ENCODE results near the gene NDUFS2. TPM values are rescaled to one million over a fixed set of nuclear protein-coding genes. Genes with fewer than 3 reads are reported as not detected.

NDUFS2 gene
- total and polyA plus RNA-seq, 2 of the 8 experiments (the other 6 are each of a cell fraction or from before 2014, with no cell fraction given) = 95.1 to 113 TPM

DNA sequence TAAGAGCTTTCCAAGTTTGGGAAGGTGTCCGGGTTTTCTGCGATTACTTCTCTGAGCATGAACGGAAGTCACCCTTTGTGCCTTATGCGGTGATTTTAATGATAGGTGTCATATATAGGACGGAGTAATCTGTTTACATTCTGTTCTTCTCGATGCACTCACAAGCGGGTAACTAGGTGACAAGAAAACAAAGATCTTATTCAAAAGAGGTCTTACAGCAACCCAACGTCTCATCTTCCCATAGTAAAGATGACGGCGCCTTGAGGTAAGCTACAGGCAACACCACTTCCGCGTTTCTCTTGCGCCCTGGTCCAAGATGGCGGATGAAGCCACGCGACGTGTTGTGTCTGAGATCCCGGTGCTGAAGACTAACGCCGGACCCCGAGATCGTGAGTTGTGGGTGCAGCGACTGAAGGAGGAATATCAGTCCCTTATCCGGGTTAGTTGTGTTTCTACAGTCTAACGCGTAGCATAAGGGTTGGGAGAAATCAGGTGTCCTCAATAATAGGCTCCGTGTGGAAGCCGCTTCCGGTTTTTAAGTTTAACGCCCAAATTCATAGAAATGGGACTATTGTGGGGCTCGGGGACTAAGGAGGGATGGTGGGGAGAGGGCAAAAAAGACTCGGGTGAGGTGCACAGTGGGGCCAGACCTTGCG is 48.4 kb upstream of the NDUFS2 start, which contains the start of gene UFC1 (continued):
- TF ChIP-seq POU5F1 (IDR thresholded peaks at IDR 0.05; ENCODE audit: low read depth, low read length) = no peak
- no peak for TF ChIP-seq NRF1 (IDR thresholded peaks at IDR 0.05; ENCODE audit: low read depth, low read length)
- TF ChIP-seq MAFK (IDR thresholded peaks at IDR 0.05; ENCODE audit: low read depth, low read length) = no peak
- TF ChIP-seq PHF8 (conservative IDR thresholded peaks at IDR 0.05; ENCODE audit: low read depth, low read length) = peak; percentile 86
- no peak; the same call in 1 of the 2 replicates for TF ChIP-seq GTF2F1 (IDR thresholded peaks at IDR 0.05; ENCODE audit: borderline replicate concordance, low read depth, low read length)
- no peak for TF ChIP-seq JUND (IDR thresholded peaks at IDR 0.05; ENCODE audit: low read length)
- TF ChIP-seq, protein P1, sequence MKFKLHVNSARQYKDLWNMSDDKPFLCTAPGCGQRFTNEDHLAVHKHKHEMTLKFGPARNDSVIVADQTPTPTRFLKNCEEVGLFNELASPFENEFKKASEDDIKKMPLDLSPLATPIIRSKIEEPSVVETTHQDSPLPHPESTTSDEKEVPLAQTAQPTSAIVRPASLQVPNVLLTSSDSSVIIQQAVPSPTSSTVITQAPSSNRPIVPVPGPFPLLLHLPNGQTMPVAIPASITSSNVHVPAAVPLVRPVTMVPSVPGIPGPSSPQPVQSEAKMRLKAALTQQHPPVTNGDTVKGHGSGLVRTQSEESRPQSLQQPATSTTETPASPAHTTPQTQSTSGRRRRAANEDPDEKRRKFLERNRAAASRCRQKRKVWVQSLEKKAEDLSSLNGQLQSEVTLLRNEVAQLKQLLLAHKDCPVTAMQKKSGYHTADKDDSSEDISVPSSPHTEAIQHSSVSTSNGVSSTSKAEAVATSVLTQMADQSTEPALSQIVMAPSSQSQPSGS (IDR thresholded peaks at IDR 0.05; ENCODE audit: low read length) = no peak
- TF ChIP-seq CEBPB (IDR thresholded peaks at IDR 0.05; ENCODE audit: low read depth, low read length) = no peak
- TF ChIP-seq POLR2AphosphoS5 (IDR thresholded peaks at IDR 0.05; ENCODE audit: low read depth, low read length) = peak; percentile 97
- peak; percentile 84 to 94 for TF ChIP-seq POLR2A (IDR thresholded peaks at IDR 0.05; ENCODE audit: control extremely low read depth in 1 of 2, low read depth in 2 of 2, low read length in 2 of 2)
- no peak for TF ChIP-seq EZH2 (IDR thresholded peaks at IDR 0.05; ENCODE audit: low read depth, low read length, severe bottlenecking)
- TF ChIP-seq TBP (IDR thresholded peaks at IDR 0.05; ENCODE audit: low read depth, low read length) = peak; percentile 87
- TF ChIP-seq TAF7 (optimal IDR thresholded peaks at IDR 0.05; ENCODE audit: borderline replicate concordance, low read depth, low read length) = peak; percentile 84
- no peak for TF ChIP-seq SIRT6 (IDR thresholded peaks at IDR 0.05; ENCODE audit: low read length)
- TF ChIP-seq BRCA1 (IDR thresholded peaks at IDR 0.05; ENCODE audit: low read depth, low read length) = peak; percentile 50; the same call in 1 of the 2 replicates
- peak; percentile 97 for TF ChIP-seq TAF1 (IDR thresholded peaks at IDR 0.05; ENCODE audit: low read depth, low read length)
- peak; percentile 69 for TF ChIP-seq CREB1 (IDR thresholded peaks at IDR 0.05)
- no peak for TF ChIP-seq RXRA (IDR thresholded peaks at IDR 0.05; ENCODE audit: insufficient read depth, low read depth, low read length)
- TF ChIP-seq SP2 (IDR thresholded peaks at IDR 0.05; ENCODE audit: low read length) = no peak
- TF ChIP-seq SP1 (IDR thresholded peaks at IDR 0.05; ENCODE audit: low read depth, low read length) = no peak
- TF ChIP-seq CBX8 (IDR thresholded peaks at IDR 0.05; ENCODE audit: borderline replicate concordance, low read depth, low read length) = no peak
- TF ChIP-seq SRF (IDR thresholded peaks at IDR 0.05; ENCODE audit: low read depth, low read length) = no peak
- peak; percentile 78 for TF ChIP-seq KDM4A (IDR thresholded peaks at IDR 0.05; ENCODE audit: low read depth, low read length, severe bottlenecking)
- no peak for TF ChIP-seq BACH1 (IDR thresholded peaks at IDR 0.05; ENCODE audit: low read length)
- TF ChIP-seq CHD2 (IDR thresholded peaks at IDR 0.05; ENCODE audit: low read length) = peak; percentile 83
- TF ChIP-seq TCF12 (IDR thresholded peaks at IDR 0.05; ENCODE audit: low read depth, low read length) = no peak
- no peak for TF ChIP-seq FOSL1 (IDR thresholded peaks at IDR 0.05; ENCODE audit: insufficient read depth, low read depth, low read length)

All from H1 (cell line).